HepG2 (cell line): Measurements from ENCODE around the gene VAC14. TPM values are rescaled to one million over a fixed set of nuclear protein-coding genes. Genes with fewer than 3 reads are reported as not detected.

Experiments used
- ATAC-seq: fragments of 200-7000 bp; cut with Tn5 transposase; 3 replicates; pipeline ENCODE4 v1.9.1; 2020; ENCODE audit warnings: mild to moderate bottlenecking, moderate library complexity
- BruUV-seq: library from RNA; stranded (reverse); fragments of 400-500 nt; replicated peaks from 2 replicates; lab custom pipeline; 2021; lab: Mats Ljungman, UMichigan
- CTCF ChIA-PET: fragments of 300-600 bp; formaldehyde crosslinking; extraction: SDS; loops from one replicate; lab custom pipeline; 2021; ENCODE audit warnings: low total read pairs, inconsistent platforms, low intra/inter-chr PET ratio; lab: Yijun Ruan, JAX
- POLR2A ChIA-PET: fragments of 350-600 bp; sonication (Branson Sonifier 250); formaldehyde crosslinking; loops from one replicate; lab custom pipeline; 2020; ENCODE audit warnings: antibody characterized with exemption, inconsistent platforms; lab: Yijun Ruan, JAX
- DNase-seq: peaks from one replicate; pipeline ENCODE4 v3.0.0-alpha.2; 2015; ENCODE audit warnings: low spot score
- FAIRE-seq: peaks from 3 replicates; lab custom pipeline; 2011; peaks lifted over from hg19 to GRCh38; lab: Jason Lieb, UNC
- H2AFZ ChIP-seq: one replicate; pipeline ENCODE4 v1.6.1; 2011; ENCODE audit warnings: low read length, inconsistent platforms
- H3K27ac ChIP-seq: fragments of 300-600 bp; 3 replicates; pipeline ENCODE4 v1.8.0; 2011; ENCODE audit warnings: mixed run types, mild to moderate bottlenecking, mixed read lengths, low read length, inconsistent platforms; ENCODE audit not compliant: insufficient read depth; ENCODE audit errors: extremely low read length
- H3K27me3 ChIP-seq, 2 experiments: fragments of 200-600 bp in 1 of 2; 2 replicates in 1 of 2; 3 replicates in 1 of 2; pipeline versions ENCODE4 v1.6.0 to v1.8.0; 2011; ENCODE audit warnings: low read length in 2 of 2, mild to moderate bottlenecking in 2 of 2, moderate library complexity in 2 of 2, inconsistent platforms in 1 of 2; ENCODE audit not compliant: insufficient read depth in 2 of 2, control insufficient read depth in 1 of 2
- H3K36me3 ChIP-seq, 2 experiments: fragments of 200-600 bp in 1 of 2; replicated peaks in 1 of 2; 2 replicates in 1 of 2; 3 replicates in 1 of 2; pipeline versions ENCODE4 v1.5.1 to v1.8.0; 2011; ENCODE audit warnings: low read length in 2 of 2, inconsistent platforms in 1 of 2; ENCODE audit not compliant: insufficient read depth in 2 of 2, control insufficient read depth in 1 of 2
- H3K4me1 ChIP-seq: 2 replicates; pipeline ENCODE4 v1.5.1; 2012; ENCODE audit warnings: low read length, inconsistent platforms; ENCODE audit not compliant: insufficient read depth
- H3K4me2 ChIP-seq: 2 replicates; pipeline ENCODE4 v1.6.0; 2011; ENCODE audit warnings: low read depth, low read length, inconsistent platforms
- H3K4me3 ChIP-seq, 3 experiments: fragments of 200-600 bp in 1 of 3; sonication (generic), shearing (Covaris generic) in 1 of 3; replicated peaks in 1 of 3; 2 replicates each; pipeline ENCODE4 v1.5.1; 2011 to 2016; ENCODE audit warnings: low read length in 3 of 3, inconsistent platforms in 2 of 3, low read depth in 2 of 3, mild to moderate bottlenecking in 2 of 3, control low read depth in 1 of 3, mixed read lengths in 1 of 3; ENCODE audit not compliant: insufficient read depth in 1 of 3
- H3K79me2 ChIP-seq: one replicate; pipeline ENCODE4 v1.6.1; 2011; ENCODE audit warnings: low read length, inconsistent platforms; ENCODE audit not compliant: insufficient read depth
- H3K9ac ChIP-seq: 2 replicates; pipeline ENCODE4 v1.6.0; 2011; ENCODE audit warnings: mild to moderate bottlenecking, low read depth, low read length, inconsistent platforms; ENCODE audit not compliant: insufficient read depth
- H3K9me3 ChIP-seq: 2 replicates; pipeline ENCODE4 v1.5.1; 2012; ENCODE audit warnings: mild to moderate bottlenecking, low read length
- H4K20me1 ChIP-seq: 2 replicates; pipeline ENCODE4 v1.6.0; 2011; ENCODE audit warnings: inconsistent platforms, mild to moderate bottlenecking, low read length, moderate library complexity; ENCODE audit not compliant: insufficient read depth
- ATF7-NPFF ChIP-seq: sonication (generic); formaldehyde crosslinking; IDR thresholded peaks from 2 replicates; pipeline ENCODE4 v1.8.1; 2023; ENCODE audit warnings: mild to moderate bottlenecking, low read depth, missing genetic modification reagents, moderate library complexity
- EP300 ChIP-seq, 3 experiments: sonication (generic) in 1 of 3; formaldehyde crosslinking in 1 of 3; IDR thresholded peaks; 2 replicates each; pipeline versions ENCODE4 v1.5.1 to v1.6.1; 2011 to 2020; ENCODE audit warnings: low read depth in 2 of 3, low read length in 2 of 3, borderline replicate concordance in 1 of 3, improper control_type of control experiment in 1 of 3, mild to moderate bottlenecking in 1 of 3, missing genetic modification reagents in 1 of 3, moderate library complexity in 1 of 3
- ERF ChIP-seq: IDR thresholded peaks from 2 replicates; pipeline ENCODE4 v1.6.1; 2018; ENCODE audit warnings: missing biosample characterization, missing genetic modification reagents
- FOXP1 ChIP-seq, 2 experiments: fragments of 450-650 bp in 1 of 2; IDR thresholded peaks; 2 replicates each; pipeline ENCODE4 v1.6.1; 2017 to 2018; ENCODE audit warnings: antibody characterized with exemption in 1 of 2
- GPN1 ChIP-seq: sonication (generic); formaldehyde crosslinking; IDR thresholded peaks from 2 replicates; pipeline ENCODE4 v1.5.1; 2020; ENCODE audit warnings: missing genetic modification reagents, borderline replicate concordance
- HIVEP1 ChIP-seq: sonication (generic); formaldehyde crosslinking; IDR thresholded peaks from 2 replicates; pipeline ENCODE4 v1.4.0; 2020; ENCODE audit warnings: mild to moderate bottlenecking, missing genetic modification reagents
- HNRNPL ChIP-seq: fragments of 200-400 bp; formaldehyde crosslinking; IDR thresholded peaks from 2 replicates; pipeline ENCODE4 v1.6.1; 2017; ENCODE audit warnings: mild to moderate bottlenecking, low read depth, low read length
- MEIS2 ChIP-seq: sonication (generic); formaldehyde crosslinking; IDR thresholded peaks from 2 replicates; pipeline ENCODE4 v1.9.0; 2021; ENCODE audit warnings: mild to moderate bottlenecking, missing genetic modification reagents
- MTA3 ChIP-seq: sonication (generic); formaldehyde crosslinking; IDR thresholded peaks from 2 replicates; pipeline ENCODE4 v1.4.0; 2020; ENCODE audit warnings: missing genetic modification reagents
- NFE2L2 ChIP-seq: fragments of 150-350 bp; IDR thresholded peaks from 2 replicates; pipeline ENCODE4 v1.6.1; 2014; ENCODE audit warnings: low read length
- ONECUT2 ChIP-seq: sonication (generic); formaldehyde crosslinking; IDR thresholded peaks from 2 replicates; pipeline ENCODE4 v1.4.0; 2020; ENCODE audit warnings: missing genetic modification reagents
- POLR2AphosphoS5 ChIP-seq: IDR thresholded peaks from 2 replicates; pipeline ENCODE4 v1.6.1; 2012; ENCODE audit warnings: low read depth, low read length
- POLR2G ChIP-seq: fragments of 200-400 bp; formaldehyde crosslinking; IDR thresholded peaks from 2 replicates; pipeline ENCODE4 v1.6.1; 2018; ENCODE audit warnings: mild to moderate bottlenecking, low read depth, low read length, moderate library complexity
- PPARG ChIP-seq: conservative IDR thresholded peaks from 2 replicates; pipeline ENCODE4 v1.6.1; 2016; ENCODE audit warnings: missing biosample characterization, missing genetic modification reagents
- RBM22 ChIP-seq: fragments of 200-400 bp; formaldehyde crosslinking; optimal IDR thresholded peaks from 2 replicates; pipeline ENCODE3; 2017; ENCODE audit warnings: mild to moderate bottlenecking, low read length, moderate library complexity
- SIN3B ChIP-seq: fragments of 150-350 bp; IDR thresholded peaks from 2 replicates; pipeline ENCODE4 v1.6.1; 2014; ENCODE audit warnings: low read length
- SSRP1 ChIP-seq: IDR thresholded peaks from 2 replicates; pipeline ENCODE4 v1.6.1; 2016; ENCODE audit warnings: control low read depth
- ZNF788 ChIP-seq: sonication (generic); formaldehyde crosslinking; IDR thresholded peaks from 2 replicates; pipeline ENCODE4 v1.5.0; 2020; ENCODE audit warnings: mild to moderate bottlenecking, missing genetic modification reagents, borderline replicate concordance
- ZNF839 ChIP-seq: sonication (generic); formaldehyde crosslinking; IDR thresholded peaks from 2 replicates; pipeline ENCODE4 v1.4.0; 2020; ENCODE audit warnings: missing genetic modification reagents, mild to moderate bottlenecking, borderline replicate concordance
- WGBS: methylation state at CpG from one replicate; pipeline ENCODE4 v1.1.6; 2017; ENCODE audit warnings: low lambda C conversion rate; 5-methylcytosine and 5-hydroxymethylcytosine counted together
- in situ Hi-C: cut with HindIII; loops from 2 replicates; pipeline ENCODE4 v1.10.0; 2017; ENCODE audit warnings: low pct_unique_long_range_greater_than_20kb; ENCODE audit not compliant: extremely low pct_ligation_motif_present
- intact Hi-C: fragments of 100-400 bp; cut with micrococcal nuclease; formaldehyde crosslinking; loops from one replicate; pipeline ENCODE4 v1.10.0; 2022; ENCODE audit not compliant: unreplicated experiment
- polyA plus RNA-seq, 8 experiments: library from polyadenylated mRNA; depleted of rRNA in 3 of 8; stranded (reverse) in 7 of 8; unstranded in 1 of 8; fragments of >200 nt; fragmentation: Illumina TruSeq in 4 of 8; extraction: Trizol in 4 of 8; gene quantifications; 2 replicates each; pipeline versions ENCODE4 v1.2.1 to v1.2.3, GENCODE V29; 2011 to 2016; ENCODE audit warnings: low read depth in 4 of 8, missing spikeins in 1 of 8, mixed read lengths in 1 of 8; ENCODE audit not compliant: insufficient read depth in 1 of 8
- total RNA-seq, 5 experiments: library from RNA; depleted of rRNA; stranded (reverse); fragments of >200 nt; fragmentation: Illumina TruSeq; extraction: Trizol; gene quantifications; 2 replicates each; pipeline ENCODE4 v1.2.3, GENCODE V29; 2016; ENCODE audit warnings: low read depth in 1 of 5

The VAC14 gene
- total and polyA plus RNA-seq, 2 of the 13 experiments (the other 11 are each of a cell fraction or from before 2014, with no cell fraction given) = 23.5 to 24.6 TPM

DNA sequence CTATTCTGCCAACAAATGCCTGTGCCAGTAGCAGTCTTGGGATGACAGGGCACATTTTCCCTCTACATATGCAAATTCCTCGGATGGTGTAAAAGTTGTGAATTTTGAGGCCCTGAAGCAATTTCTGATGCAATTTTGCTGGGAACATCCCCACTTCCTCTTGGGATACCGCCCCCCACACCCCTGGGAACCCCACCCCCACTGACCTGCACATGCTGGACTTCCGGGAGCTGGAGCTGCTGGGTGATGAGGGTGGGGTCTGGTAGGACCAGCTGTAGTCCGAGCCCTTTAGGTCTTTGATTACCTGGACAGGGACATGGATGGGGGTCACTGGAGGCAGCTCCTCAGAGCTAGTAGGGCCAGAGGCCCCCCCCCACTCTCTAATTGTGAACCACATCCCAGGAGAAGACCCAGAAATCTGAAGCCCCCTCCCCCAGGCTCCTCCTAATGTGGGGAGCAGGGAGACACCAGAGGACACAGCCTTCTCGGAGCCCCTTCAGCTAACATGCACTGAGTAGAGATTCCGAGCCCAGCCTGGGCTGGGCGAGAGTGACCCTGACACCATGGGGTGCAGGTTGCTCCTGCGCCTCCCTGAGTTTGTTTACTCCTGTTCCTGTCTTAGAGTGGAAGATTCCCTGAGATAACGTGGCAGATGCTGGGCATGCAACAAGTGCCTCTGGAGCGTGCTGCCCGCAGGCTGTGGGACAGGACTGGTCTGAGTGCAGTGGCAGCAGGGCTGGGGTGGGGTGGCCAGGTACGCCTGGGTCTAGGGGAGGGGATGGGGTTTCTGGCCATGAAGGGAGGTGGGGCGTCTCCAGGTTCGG, 124.1 kb downstream of the VAC14 start:
- 0 out of 2 replicates have a peak, but pooled peaks have one; percentile 24 for TF ChIP-seq POLR2G
- TF ChIP-seq POLR2AphosphoS5 = 0 out of 2 replicates have a peak, but pooled peaks have one; percentile 3
- TF ChIP-seq NFE2L2 = peak; percentile 7; the same call in 1 of the 2 replicates
- 0 out of 2 replicates have a peak, but pooled peaks have one; percentile 32 for TF ChIP-seq SSRP1
- peak; percentile 40 for TF ChIP-seq RBM22
- TF ChIP-seq FOXP1 (IDR thresholded peaks at IDR 0.05) = no peak
- no peak for TF ChIP-seq FOXP1 (CRISPR knock-in tag; IDR thresholded peaks at IDR 0.05)
- Histone ChIP-seq H3K27ac (peak overlapping the region; percentile 20), H3K4me1 (peaks cover 18% of the 10 kb centered on the region), H2AFZ (no peak overlapping the region), H3K9me3 (no peaks in the 10 kb centered on the region), H3K27me3 (no peaks in the 10 kb centered on the region), H3K4me2 (no peak overlapping the region), H3K9ac (no peak overlapping the region), H3K79me2 (peaks cover 29% of the 10 kb centered on the region), H3K4me3 (no peak overlapping the region), H3K36me3 (peaks cover 67 to 88% of the 10 kb centered on the region in 2 experiments), H4K20me1 (peaks cover 6% of the 10 kb centered on the region; the same call in 1 of the 2 replicates)
- 96% methylated on average over 9 of the region's 14 CpGs for WGBS
- no peak for DNase-seq
- no peak for FAIRE-seq
- ChIA-PET CTCF (no interaction called here), POLR2A (interaction anchor here (1.2 to 18.7 kb wide), 3 partner anchors 9 to 49 kb away, joined by 3 to 536 read pairs (median 3); no protein-coding TSS in a partner anchor)
- no TSS peak for BruUV-seq
- intact Hi-C loops (no loop called here), in situ Hi-C loops (no loop called here)
- no peak for ATAC-seq

DNA sequence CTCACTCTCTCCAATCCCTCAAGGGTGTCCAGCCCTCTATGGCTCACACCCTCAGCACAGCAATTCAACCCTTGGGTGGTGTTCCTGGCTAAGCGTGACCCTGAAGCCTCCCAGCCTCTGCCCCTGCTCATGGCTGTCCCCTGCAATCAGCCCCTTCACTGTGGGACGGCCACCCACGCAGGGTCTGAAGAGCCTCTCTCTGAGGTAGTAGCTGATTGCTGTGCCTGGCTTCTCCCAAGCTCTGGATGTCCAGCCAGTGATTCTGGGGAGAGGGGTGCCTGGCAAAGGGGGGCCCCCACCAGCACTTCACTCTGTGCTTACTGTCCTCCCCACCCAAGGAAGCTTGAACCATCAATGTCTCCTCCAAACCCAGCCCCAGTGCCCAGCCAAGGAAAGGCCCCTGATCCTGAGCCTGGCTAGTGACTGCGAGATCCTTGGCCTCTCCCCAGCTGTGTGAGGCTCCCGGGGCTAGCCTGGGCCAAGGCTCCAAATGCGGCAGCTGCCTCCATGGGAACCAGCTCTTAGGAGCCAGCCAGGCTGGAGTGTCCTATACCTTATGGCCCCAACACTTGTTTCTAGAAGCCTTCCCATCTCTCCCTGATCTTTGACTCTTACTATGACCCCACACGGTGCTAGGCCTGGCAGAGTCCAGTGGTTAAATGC, 125.0 kb downstream of the VAC14 start:
- H3K4me3 ChIP-seq = no peak overlapping the region
- BruUV-seq = TSS peak; percentile 6
- in situ Hi-C loops = no loop called here
- WGBS = 92% methylated on average over 5 of the region's 7 CpGs
- ChIA-PET CTCF (no interaction called here), POLR2A (interaction anchor here (0.9 to 18.7 kb wide), 5 partner anchors 8 to 50 kb away, joined by 3 to 536 read pairs (median 3); no protein-coding TSS in a partner anchor)
- H4K20me1 ChIP-seq = peaks cover 1% of the 10 kb centered on the region; the same call in 1 of the 2 replicates
- no peak overlapping the region for H2AFZ ChIP-seq
- FAIRE-seq (no peak), ATAC-seq (no peak; the same call in 2 of the 3 replicates), DNase-seq (no peak)
- intact Hi-C loops = no loop called here
- no peak overlapping the region for H3K4me2 ChIP-seq
- no peaks in the 10 kb centered on the region for H3K9me3 ChIP-seq
- H3K9ac ChIP-seq = no peak overlapping the region
- H3K27ac ChIP-seq = peak overlapping the region; percentile 20
- H3K4me1 ChIP-seq = peaks cover 8% of the 10 kb centered on the region
- H3K27me3 ChIP-seq = no peaks in the 10 kb centered on the region
- peaks cover 69 to 93% of the 10 kb centered on the region in 2 experiments for H3K36me3 ChIP-seq
- peaks cover 20% of the 10 kb centered on the region for H3K79me2 ChIP-seq
- TF ChIP-seq ONECUT2 = no peak
- no peak for TF ChIP-seq ZNF839
- TF ChIP-seq MTA3 (CRISPR knock-in tag) = no peak
- no peak for TF ChIP-seq GPN1 (CRISPR knock-in tag)
- TF ChIP-seq PPARG (CRISPR knock-in tag) = no peak
- TF ChIP-seq MEIS2 (CRISPR knock-in tag) = no peak
- TF ChIP-seq EP300 (IDR thresholded peaks at IDR 0.05; ENCODE audit: low read depth in 2 of 2, low read length in 2 of 2) = no peak
- TF ChIP-seq EP300 (CRISPR knock-in tag; IDR thresholded peaks at IDR 0.05; ENCODE audit: borderline replicate concordance) = no peak
- 0 out of 2 replicates have a peak, but pooled peaks have one; percentile 30 for TF ChIP-seq HIVEP1 (CRISPR knock-in tag)
- no peak for TF ChIP-seq ERF
- 0 out of 2 replicates have a peak, but pooled peaks have one; percentile 33 for TF ChIP-seq HNRNPL
- no peak for TF ChIP-seq SIN3B
- TF ChIP-seq ZNF788 (CRISPR knock-in tag) = no peak
- no peak for TF ChIP-seq ATF7-NPFF
